NCI-H526 treated with DMSO at 0.1 percent for 48 hours (cell line): ENCODE results near the gene CDYL2.

Experiments used
- DNase-seq: peaks from one replicate; lab custom pipeline; 2025; lab: John Stamatoyannopoulos, UW

CDYL2 gene

DNA sequence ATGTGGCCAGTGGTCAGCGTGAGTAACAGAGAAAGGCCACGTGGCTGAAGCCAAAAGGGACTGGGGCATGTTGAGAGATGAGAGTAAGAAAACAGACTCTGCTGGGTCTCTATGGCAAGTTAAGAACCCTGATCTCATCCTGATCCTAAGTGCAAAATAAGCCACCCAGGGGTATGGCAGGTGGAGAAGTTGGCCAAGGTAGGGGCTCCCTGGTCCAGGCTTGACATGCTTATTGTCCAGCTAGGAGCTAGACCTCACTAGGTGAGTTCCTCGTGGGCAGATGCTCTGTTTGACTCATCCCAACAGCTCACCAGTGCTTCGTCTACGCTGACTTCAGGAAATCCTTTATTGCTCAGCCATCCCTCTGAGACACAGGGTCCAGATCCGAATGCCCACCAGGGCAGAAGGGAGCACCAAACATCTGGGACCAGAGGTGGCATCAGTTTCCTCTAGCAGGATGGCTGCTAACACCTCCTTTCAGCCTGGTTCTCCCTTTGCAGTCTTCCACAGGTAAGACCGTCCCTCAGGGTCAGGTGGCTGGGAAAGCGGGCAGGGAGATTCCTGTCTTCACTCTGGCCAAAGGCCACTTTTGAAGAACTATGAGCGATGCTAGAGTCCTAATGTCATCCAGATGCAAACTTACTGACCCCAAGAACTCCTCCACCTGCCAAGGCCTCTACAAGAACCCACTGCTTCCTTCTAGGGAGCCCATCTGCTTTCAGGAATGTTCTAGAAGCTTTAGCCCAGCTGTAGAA lies 99.5 kb downstream of the CDYL2 start:
- DNase-seq = no peak

DNA sequence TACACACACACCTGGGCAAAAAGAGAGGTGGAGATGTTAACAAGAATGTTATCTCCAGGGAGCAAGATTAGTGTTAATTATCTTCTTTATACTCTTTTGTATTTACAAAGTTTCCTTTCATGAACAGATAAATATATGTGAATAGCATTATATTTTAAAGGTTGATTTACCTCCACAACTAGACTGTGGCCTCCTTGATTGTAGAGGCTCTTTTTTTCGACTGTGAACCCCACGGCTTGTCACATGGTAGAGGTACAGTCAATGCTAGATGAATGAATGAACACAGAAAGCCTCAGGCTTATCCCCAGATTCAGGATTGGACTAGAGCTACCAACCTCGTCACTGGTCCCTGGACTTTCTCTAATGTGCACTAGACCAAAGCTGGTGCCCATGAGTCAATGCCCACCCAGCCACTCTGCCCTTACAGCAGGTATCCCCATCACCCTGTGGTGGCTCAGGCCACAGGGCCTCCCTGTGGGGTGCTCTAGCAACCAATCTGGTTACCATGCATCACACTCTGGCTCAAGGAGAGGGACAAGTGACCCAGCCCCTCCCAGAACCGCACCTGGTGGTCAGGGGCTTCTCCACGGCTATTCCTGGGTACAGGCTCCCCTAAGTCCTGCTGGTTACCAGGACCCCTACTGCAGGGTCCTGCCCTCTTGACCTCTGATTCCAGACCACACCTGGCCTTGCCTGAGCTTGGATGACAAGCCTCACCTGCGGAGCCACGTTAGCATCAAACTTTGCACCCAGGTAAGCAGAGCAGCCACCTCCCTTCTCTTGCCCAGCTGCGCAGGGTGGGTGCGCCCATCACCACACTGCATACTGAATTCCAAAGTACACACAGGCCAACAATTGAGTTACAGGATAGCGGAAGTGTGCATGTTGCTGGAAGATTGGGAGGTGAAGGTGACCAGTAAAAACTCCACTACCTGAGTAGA lies 101.0 kb downstream of the CDYL2 start:
- no peak for DNase-seq

DNA sequence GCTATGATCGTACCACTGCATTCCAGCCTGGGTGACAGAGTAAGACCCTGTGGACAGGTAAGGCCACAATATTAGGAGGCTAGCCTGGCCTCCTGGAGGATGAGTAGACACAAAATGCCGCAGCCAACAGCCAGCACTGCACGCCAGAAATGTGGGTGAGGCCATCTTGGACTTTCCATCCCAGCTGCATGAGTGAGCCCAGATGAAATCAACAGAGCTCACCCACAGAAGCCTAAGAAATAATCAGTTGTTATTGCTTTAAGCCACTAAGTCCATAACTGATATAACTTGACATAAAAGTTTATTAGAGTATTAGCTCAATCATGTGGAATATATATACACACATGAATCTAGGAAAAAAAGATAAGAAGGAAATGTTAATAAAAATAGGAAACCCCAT lies 101.7 kb downstream of the CDYL2 start:
- no peak for DNase-seq

DNA sequence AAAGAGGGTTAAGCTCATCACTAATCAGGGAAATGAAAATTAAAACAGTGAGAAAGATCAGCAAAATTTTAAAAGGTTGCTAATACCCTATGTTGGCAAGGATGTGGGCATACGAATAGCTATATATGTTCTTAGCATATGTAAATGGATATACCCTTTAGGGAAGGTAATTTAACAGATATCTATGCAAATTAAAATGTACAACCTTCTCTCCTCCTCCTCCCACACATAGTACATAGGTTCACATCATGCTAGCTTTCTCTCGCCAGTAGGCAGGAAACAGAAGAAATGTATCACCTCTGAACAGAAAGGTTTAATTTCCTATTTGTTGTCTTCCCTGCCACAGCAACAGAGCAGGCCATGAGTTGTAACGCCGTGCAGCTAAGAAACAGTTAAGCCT lies 103.8 kb downstream of the CDYL2 start:
- DNase-seq = no peak

DNA sequence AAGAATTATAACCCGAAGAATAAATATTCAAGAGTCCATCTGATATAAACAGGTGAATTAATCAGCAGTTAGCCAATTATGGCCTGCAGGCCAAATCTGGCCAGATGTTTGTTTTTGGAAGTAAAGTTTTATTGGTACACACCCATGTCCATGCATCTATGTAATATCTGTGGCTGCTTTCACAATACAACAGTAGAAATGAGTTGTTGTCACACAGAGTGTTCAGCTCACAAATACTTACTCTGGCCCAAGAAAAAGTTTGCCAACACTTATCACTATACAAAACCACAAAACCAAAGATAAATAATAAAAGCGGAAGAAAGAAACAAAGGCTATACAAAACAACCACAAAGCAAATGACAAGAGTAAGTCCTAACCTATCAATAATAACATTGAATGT lies 109.4 kb downstream of the CDYL2 start:
- DNase-seq = no peak

DNA sequence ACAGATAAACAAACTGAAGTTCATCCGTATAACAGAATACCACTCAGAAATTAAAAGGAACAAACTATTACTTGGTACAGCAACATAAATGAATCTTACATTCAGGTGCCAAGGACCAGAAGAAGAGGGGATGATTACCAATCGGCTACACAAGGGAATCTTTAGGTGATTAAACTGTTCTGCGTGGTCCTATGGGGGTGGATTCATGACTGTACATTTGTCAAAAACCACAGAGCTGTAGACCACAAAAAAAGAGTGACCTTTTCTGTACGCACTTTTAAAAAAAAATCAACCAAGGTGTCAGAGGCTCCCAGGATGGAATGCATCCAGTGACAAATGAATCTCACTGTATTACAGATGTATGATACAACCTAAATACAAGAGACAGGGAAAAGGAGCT lies 110.8 kb downstream of the CDYL2 start:
- DNase-seq = no peak

DNA sequence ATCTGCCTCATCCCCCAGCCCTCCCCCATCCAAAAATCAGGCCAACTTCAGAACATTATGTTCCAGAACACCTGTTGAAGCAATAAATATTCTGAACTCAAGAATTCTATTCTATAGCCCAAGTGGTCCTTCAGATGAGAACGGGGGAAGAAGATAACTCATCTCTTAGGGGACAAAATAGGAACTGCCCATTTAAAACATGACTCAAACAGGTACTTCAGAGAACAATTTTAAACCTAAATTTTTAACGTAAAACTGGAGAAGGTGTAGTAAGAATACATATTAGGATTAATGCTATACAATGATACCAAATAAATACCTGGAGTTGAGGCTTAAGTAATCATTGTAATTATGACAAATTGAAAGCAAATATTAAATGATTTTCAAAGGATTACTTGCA lies 112.1 kb downstream of the CDYL2 start:
- DNase-seq = no peak

DNA sequence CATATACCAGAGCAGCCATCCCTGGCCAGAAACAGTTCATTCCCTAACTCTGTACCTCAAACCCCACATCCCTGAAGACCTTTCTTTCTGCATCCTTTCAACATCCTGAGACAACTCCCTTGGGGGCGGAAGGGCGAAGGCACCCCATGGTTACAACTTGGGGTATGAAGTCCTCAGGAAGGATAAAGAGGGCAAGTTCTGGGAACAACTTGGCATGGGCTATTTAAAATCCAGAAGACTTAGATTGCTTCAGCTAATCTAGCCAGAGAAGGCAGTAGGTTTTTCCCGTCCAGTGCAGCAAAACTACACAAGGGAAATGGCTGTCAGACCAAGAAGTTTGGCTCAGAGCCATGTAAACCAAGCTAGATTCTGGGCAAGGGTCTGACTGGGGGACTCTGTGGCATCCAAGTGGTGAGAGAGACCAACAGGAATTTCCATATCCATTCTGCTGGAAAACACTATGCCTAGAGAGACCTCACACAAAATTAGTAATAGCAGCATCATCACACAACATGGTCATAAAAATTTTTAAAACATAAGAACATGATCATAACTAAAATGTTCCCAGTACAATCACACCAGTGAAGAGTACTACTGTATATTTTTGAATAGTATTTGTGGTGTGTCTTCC lies 113.2 kb downstream of the CDYL2 start:
- DNase-seq = no peak

DNA sequence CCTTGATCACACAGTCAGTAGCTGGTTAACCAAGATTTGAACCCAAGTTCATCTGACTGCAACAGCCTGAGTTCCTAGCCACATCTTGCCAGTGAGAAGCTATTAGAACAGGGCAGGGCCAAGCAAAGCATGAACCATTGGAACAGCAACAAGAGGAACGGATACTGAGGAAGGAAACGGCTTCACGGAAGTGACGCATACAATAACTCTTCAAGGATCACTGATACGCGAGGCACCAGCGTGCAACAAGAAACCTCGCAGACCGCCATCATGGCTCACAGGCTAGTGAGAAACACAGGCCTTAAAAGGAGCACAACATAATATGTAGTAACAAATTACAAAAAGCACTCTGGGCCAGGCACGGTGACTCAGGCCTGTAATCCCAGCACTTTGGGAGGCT lies 114.9 kb downstream of the CDYL2 start:
- DNase-seq = no peak

DNA sequence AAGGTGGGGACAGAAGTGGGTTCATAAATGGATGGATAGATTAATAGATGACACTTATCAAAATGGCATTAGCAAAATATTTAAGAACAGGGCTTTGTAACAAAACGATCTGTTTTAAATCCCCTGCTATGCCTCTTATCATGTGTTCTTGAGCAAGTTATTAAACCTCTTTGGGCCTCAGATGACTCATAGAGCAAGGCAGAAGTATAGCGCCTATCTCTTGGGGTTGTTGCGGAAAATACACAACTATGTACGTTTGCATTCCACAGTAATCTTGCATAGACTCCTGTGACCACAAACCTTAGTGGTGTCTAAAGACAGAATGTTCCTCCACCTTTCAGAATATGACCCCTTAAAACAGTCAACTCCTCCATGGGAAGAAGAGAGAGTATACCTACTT lies 116.8 kb downstream of the CDYL2 start:
- no peak for DNase-seq

DNA sequence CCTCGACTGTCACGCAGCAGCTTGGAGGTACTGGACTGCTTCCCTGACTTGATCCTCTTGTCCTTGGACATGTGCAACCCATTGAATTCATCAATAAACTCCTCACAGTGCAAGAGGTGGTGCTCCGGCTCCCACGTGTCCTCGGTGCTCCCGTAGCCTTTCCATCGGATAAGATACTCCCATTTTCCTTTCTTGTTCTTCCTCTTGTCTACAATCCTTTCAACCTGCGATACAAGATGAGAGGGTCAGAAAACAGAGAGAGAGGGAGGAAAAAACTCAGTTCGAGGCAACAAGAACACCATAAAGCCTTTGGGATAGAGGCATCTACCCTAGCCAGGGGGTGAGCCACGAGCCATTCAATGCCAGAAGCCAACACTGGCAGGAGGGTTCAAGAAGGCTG lies 119.5 kb downstream of the CDYL2 start:
- no peak for DNase-seq

DNA sequence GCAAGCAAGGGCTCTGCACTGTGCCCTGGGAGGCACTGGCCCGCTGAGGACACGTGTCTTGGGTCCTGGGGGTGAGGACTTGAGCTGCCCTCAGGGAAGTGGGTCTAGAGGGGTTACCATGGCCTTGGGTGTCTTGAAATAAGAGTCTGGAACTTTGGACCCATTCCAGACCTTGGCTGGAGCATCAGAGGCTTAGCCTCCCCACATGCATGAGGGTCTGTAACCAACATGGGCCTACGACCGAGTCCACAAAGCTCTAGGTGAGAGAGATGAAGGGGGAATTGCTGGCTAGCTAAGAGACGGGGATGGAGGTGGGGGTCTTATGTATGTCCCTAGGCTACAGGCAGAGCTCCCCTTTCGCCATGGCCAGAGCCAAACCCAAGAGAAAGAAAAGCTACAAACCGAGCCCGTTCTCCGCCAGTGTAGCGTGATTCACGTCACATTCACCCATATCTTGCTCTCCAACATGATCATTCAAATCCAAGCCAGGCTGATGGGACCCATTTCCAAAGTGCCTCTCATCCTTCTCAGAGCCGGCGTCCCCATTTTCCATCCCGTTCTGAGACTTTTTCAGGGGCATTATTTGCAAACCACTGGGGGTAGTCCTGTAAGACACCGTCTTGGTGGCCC lies 120.1 kb downstream of the CDYL2 start:
- DNase-seq = no peak

DNA sequence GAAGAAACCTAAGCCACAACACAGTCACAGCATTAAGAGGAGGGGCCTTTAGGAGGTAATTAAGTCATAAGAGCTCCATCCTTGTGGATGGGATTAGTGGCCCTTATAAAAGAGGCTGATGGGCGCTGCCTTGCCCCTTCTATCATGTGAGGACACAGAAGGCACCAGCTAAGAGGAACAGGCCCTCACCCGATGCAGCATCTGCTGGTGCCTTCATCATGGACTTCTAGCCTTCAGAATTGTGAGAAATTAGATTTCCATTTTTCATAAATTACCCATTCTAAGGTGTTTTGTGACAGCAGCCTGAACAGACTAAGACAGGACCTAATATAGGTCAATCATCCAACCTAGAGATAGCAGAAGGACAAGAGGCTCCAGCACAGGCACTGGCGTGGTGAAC lies 120.8 kb downstream of the CDYL2 start:
- no peak for DNase-seq

DNA sequence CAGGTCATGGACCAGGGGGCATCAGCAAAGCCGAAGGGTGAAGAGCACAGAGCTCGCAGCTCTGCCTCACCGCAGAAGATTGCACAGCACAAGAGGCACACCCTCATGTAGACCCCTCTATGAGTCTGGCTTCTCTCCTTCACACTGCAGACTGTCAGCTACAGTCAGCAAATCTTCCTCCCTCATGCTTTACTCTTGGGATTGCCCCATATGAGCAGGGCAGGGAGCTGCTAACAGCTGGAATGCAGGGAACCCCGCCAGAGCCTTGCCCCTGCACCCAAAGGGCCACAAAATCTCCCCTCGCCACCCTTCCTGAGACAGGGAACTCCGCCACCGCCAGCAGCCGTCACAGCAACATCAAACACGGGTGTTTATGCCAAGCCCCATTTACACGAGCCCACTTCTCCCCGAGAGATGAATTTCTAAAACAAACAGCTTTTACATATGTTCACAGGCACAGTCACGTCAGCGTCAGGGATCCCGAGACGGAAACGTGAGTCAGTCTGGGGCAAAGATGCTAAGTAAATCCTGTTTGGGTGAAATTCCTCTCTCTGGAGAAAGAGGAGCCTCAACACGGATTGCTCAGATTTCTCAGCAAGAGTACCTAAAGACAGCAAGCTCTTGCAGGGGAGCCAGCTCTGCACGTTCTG lies 121.9 kb downstream of the CDYL2 start:
- DNase-seq = no peak

DNA sequence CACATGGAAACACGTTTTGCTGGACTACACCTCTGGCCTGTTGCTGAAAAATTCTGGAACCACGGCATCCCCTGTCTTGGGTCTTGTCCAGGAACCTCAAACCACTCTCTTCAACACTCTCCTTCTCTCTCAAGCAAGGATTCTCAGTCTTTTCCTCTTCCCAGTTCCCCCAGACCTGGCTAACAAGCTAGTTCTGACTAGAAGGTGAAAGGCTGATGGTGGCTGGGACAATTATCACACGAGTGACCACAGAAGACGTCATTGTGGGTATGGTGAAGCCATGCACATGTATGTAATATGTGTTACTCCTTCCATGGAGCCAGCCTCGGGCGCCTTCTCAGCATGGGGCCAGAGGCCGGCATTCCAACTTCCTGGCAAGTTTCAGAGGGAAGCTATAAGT lies 123.0 kb downstream of the CDYL2 start:
- no peak for DNase-seq

DNA sequence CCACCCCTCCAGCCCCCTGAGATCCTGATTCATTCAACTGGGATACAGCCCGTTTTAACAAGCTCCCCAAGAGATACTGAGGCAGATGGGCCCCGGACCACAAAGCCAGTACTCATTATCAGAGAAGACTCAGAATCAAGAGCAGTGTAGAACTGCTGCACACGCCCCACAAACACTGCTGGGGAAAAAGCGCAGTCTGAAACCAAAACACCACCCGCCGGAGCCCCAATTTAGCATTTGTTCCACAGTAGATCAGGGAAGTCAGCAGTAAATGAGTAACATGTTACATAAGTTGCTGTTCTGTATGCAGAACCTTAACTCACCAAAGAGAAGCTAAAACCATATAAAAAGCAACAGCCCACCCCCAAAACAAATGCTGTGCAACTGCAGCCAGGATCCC lies 123.6 kb downstream of the CDYL2 start:
- no peak for DNase-seq

DNA sequence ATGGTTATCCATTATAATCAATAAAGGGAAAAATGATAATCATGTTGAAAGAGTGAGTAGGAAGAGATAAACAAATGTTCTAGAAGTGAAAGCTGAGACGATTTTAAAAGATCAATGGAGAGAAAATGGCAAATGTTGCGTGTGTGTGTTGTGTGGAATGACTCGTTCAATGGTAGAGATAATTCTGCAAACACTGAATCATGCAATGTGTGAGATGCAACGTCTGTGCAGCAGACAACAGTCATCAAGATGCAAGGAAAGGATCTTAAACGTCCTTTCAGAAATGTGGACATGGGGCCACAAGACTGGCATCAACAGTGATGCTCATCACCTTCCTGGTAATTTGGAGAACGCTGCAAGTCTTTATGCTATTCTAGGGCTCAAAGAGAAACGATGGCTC lies 124.4 kb downstream of the CDYL2 start:
- no peak for DNase-seq

DNA sequence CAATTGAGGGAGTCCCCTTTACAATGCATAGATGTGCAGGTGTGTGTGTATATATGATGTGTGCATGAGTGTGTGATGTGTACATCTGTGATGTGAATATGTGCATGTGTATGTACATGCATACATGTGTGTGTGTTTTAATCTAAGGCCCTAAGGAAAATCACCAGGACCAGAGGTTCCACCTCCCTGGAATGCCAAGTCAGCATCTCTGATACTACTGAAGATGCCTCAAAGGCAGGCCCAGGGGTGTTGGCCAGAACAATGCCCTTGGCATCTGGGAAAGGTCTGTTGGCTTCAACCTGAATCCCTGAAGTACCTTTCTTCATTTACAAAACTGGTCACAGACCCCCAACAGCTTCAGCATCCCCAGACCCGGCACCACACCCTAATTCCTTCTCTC lies 129.5 kb downstream of the CDYL2 start:
- no peak for DNase-seq

DNA sequence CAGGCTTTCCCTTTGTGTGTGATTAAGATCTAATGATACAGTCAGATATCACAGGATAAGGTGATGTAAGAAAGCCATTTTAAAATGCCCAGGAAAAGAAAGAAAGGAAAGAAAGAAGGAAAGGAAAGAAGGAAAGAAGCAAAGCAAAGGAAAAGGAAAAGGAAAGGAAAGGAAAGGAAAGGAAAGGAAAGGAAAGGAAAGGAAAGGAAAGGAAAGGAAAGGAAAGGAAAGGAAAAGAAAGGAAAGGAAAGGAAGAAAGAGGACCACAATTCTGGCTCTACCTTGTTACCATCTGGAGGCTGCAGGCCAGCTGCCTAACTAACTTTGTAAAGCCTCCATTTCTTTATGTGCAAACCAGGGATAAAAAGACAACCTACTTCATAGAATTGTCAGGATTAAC lies 132.0 kb downstream of the CDYL2 start:
- no peak for DNase-seq

DNA sequence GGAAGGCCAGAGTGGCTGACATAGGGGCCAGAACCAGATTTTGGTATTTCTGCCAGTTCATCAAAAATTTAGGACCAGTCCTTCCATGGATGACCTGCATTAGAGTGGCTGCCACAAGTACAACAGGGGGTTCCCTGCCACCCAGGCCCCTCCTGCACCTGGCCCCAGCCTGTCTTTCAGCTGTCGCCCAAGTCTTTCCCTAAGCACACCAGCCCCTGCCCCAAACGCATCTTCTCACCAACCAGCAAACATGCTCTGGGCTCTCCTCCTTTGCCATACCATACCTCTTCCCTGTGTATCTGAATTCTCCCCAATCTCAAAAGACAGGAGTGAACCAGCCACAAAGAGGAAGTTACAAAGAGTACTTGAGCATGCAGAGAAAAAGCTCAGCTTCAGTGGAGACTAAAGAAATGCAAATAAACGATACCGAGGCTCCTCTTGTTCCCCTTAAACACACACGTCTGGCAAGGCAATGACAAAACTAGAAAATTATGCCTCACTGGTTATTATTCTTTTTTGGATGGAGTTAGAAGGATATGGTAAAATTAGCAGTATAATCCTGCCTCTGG lies 133.0 kb downstream of the CDYL2 start:
- DNase-seq = no peak

DNA sequence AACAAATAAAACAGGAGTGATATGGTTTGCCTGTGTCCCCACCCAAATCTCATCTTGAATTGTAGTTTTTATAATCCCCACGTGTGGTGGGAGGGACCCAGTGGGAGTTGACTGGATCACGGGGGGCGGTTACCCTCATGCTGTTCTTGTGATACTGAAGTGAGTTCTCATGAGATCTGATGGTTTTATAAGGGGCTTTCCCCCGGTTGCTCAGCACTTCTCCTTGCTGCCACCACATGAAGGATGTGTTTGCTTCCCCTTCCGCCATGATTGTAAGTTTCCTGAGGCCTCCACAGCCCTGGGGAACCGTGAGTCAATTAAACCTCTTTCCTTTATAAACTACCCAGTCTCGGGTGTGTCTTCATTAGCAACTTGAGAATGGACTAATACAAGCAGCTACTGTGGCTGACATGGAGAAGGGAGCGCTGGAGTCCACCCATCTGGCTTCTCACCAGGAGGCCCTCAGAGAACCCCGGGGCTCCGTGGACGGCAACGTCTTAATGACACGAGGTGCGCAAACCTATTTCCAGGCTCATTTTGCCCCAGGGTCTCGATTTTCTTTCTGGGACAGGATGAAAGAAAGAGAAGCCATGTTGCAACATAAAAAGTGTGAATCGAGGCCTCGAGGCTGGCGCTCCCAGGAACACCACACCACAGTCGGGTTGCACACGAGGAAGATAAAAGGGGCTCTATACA lies 134.1 kb downstream of the CDYL2 start:
- no peak for DNase-seq
